IMR-90 (cell line): ENCODE results near the gene ANO9. TPM values are rescaled to one million over a fixed set of nuclear protein-coding genes. Genes with fewer than 3 reads are reported as not detected.

Experiments
- ATAC-seq: fragments of 200-7000 bp; cut with Tn5 transposase; 2 replicates; pipeline ENCODE4 v1.9.1; 2020; ENCODE audit warnings: low read depth, mild to moderate bottlenecking, moderate library complexity
- BruUV-seq: library from RNA; stranded (reverse); fragments of 400-500 nt; replicated peaks from 2 replicates; lab custom pipeline; 2021; lab: Mats Ljungman, UMichigan
- CTCF ChIA-PET: fragments of 300-600 bp; formaldehyde crosslinking; extraction: SDS; loops from one replicate; lab custom pipeline; 2021; ENCODE audit warnings: antibody characterized with exemption; lab: Yijun Ruan, JAX
- POLR2A ChIA-PET: fragments of 300-600 bp; sonication (Branson Sonifier 250); formaldehyde crosslinking; loops from one replicate; lab custom pipeline; 2022; ENCODE audit warnings: antibody characterized with exemption; ENCODE audit not compliant: unreplicated experiment; lab: Charles Lee
- DNase-seq: peaks from one replicate; pipeline ENCODE4 v3.0.0; 2013
- H2AFZ ChIP-seq: replicated peaks from 2 replicates; pipeline ENCODE3; 2013; ENCODE audit warnings: low read length, mild to moderate bottlenecking; ENCODE audit not compliant: poor library complexity
- H2AK5ac ChIP-seq: 2 replicates; pipeline ENCODE4 v1.6.1; 2013; ENCODE audit warnings: low read depth, low read length, inconsistent platforms
- H2AK9ac ChIP-seq: replicated peaks from 2 replicates; pipeline ENCODE3; 2013; ENCODE audit warnings: mild to moderate bottlenecking, low read depth, low read length, moderate library complexity; ENCODE audit not compliant: poor library complexity
- H2BK120ac ChIP-seq: 2 replicates; pipeline ENCODE4 v1.6.1; 2013; ENCODE audit warnings: low read depth, low read length, inconsistent platforms
- H2BK15ac ChIP-seq: 3 replicates; pipeline ENCODE4 v1.6.1; 2013; ENCODE audit warnings: low read depth, low read length, inconsistent platforms
- H2BK20ac ChIP-seq: 2 replicates; pipeline ENCODE4 v1.6.1; 2013; ENCODE audit warnings: low read depth, mild to moderate bottlenecking, inconsistent platforms, low read length, moderate library complexity
- H2BK5ac ChIP-seq: 2 replicates; pipeline ENCODE4 v1.6.1; 2013; ENCODE audit warnings: mild to moderate bottlenecking, low read depth, low read length, inconsistent platforms; ENCODE audit not compliant: poor library complexity, severe bottlenecking
- H3K14ac ChIP-seq: replicated peaks from 2 replicates; pipeline ENCODE4 v1.6.1; 2013; ENCODE audit warnings: low read depth, low read length, inconsistent platforms
- H3K18ac ChIP-seq: 2 replicates; pipeline ENCODE4 v1.6.1; 2013; ENCODE audit warnings: low read depth, low read length, control low read depth
- H3K23ac ChIP-seq: 2 replicates; pipeline ENCODE4 v1.6.1; 2013; ENCODE audit warnings: low read depth, low read length, inconsistent platforms
- H3K27ac ChIP-seq: 2 replicates; pipeline ENCODE4 v1.5.1; 2013; ENCODE audit warnings: mild to moderate bottlenecking, control low read depth, low read length; ENCODE audit not compliant: insufficient read depth
- H3K27me3 ChIP-seq: 2 replicates; pipeline ENCODE4 v1.6.1; 2013; ENCODE audit warnings: low read length; ENCODE audit not compliant: control insufficient read depth, insufficient read depth
- H3K36me3 ChIP-seq: 2 replicates; pipeline ENCODE4 v1.6.1; 2013; ENCODE audit warnings: low read length, mixed read lengths; ENCODE audit not compliant: control insufficient read depth, insufficient read depth
- H3K4ac ChIP-seq: 2 replicates; pipeline ENCODE4 v1.6.1; 2013; ENCODE audit warnings: low read depth, low read length, inconsistent platforms
- H3K4me1 ChIP-seq: 2 replicates; pipeline ENCODE4 v1.6.1; 2013; ENCODE audit warnings: low read length, mixed read lengths; ENCODE audit not compliant: control insufficient read depth, insufficient read depth
- H3K4me2 ChIP-seq: 2 replicates; pipeline ENCODE4 v1.6.1; 2013; ENCODE audit warnings: low read depth, mild to moderate bottlenecking, control low read depth, low read length, moderate library complexity
- H3K4me3 ChIP-seq: 2 replicates; pipeline ENCODE4 v1.5.1; 2013; ENCODE audit warnings: low read depth, mild to moderate bottlenecking, control low read depth, low read length, moderate library complexity; ENCODE audit not compliant: insufficient read depth
- H3K56ac ChIP-seq: 2 replicates; pipeline ENCODE4 v1.6.1; 2013; ENCODE audit warnings: low read length, inconsistent platforms; ENCODE audit not compliant: insufficient read depth; ENCODE audit errors: extremely low read depth
- H3K79me1 ChIP-seq, 2 experiments: 2 replicates each; pipeline ENCODE4 v1.6.1; 2013; ENCODE audit warnings: low read length in 2 of 2, inconsistent platforms in 1 of 2, low read depth in 1 of 2
- H3K9ac ChIP-seq: 2 replicates; pipeline ENCODE4 v1.6.1; 2013; ENCODE audit warnings: low read depth, low read length, control low read depth
- H3K9me1 ChIP-seq: 2 replicates; pipeline ENCODE4 v1.6.1; 2013; ENCODE audit warnings: low read length, inconsistent platforms; ENCODE audit not compliant: insufficient read depth
- H3K9me3 ChIP-seq: 2 replicates; pipeline ENCODE4 v1.6.1; 2013; ENCODE audit warnings: low read length; ENCODE audit not compliant: control insufficient read depth, insufficient read depth
- H4K20me1 ChIP-seq: 2 replicates; pipeline ENCODE4 v1.6.1; 2013; ENCODE audit warnings: low read length, inconsistent platforms; ENCODE audit not compliant: insufficient read depth
- H4K5ac ChIP-seq: 2 replicates; pipeline ENCODE4 v1.6.1; 2013; ENCODE audit warnings: mild to moderate bottlenecking, low read depth, low read length, control low read depth
- H4K8ac ChIP-seq, 2 experiments: 2 replicates each; pipeline ENCODE4 v1.6.1; 2013; ENCODE audit warnings: low read depth in 2 of 2, low read length in 2 of 2, control low read depth in 1 of 2, inconsistent platforms in 1 of 2
- H4K91ac ChIP-seq: 2 replicates; pipeline ENCODE4 v1.6.1; 2013; ENCODE audit warnings: low read depth, low read length, inconsistent platforms; ENCODE audit not compliant: insufficient read depth
- BHLHE40 ChIP-seq: fragments of 150-350 bp; IDR thresholded peaks from 2 replicates; pipeline ENCODE4 v1.6.1; 2016; ENCODE audit warnings: mild to moderate bottlenecking, low read depth, low read length
- FOS ChIP-seq: fragments of 150-350 bp; IDR thresholded peaks from 2 replicates; pipeline ENCODE4 v1.6.1; 2016; ENCODE audit warnings: low read depth, low read length
- MAFK ChIP-seq: IDR thresholded peaks from 2 replicates; pipeline ENCODE4 v1.6.1; 2012; ENCODE audit warnings: low read depth, low read length, improper control_type of control experiment
- MAZ ChIP-seq: IDR thresholded peaks from 2 replicates; pipeline ENCODE4 v1.6.1; 2012; ENCODE audit warnings: low read depth, mild to moderate bottlenecking, low read length, improper control_type of control experiment, moderate library complexity, borderline replicate concordance
- POLR2A ChIP-seq: IDR thresholded peaks from 2 replicates; pipeline ENCODE4 v1.6.1; 2012; ENCODE audit warnings: mild to moderate bottlenecking, low read depth, low read length
- RAD21 ChIP-seq: IDR thresholded peaks from 2 replicates; pipeline ENCODE4 v1.6.1; 2012; ENCODE audit warnings: low read length, improper control_type of control experiment
- SMC3 ChIP-seq: fragments of 150-350 bp; IDR thresholded peaks from 2 replicates; pipeline ENCODE4 v1.6.1; 2016; ENCODE audit warnings: low read depth, mild to moderate bottlenecking, antibody characterized with exemption, low read length, moderate library complexity
- USF2 ChIP-seq: fragments of 150-350 bp; IDR thresholded peaks from 2 replicates; pipeline ENCODE4 v1.6.1; 2017; ENCODE audit warnings: mild to moderate bottlenecking, antibody characterized with exemption, low read length, low read depth
- WGBS, 2 experiments: methylation state at CpG; one replicate each; pipeline versions ENCODE4 v1.1.5 to v1.1.7; 2013; ENCODE audit warnings: missing lambda C conversion rate in 2 of 2; ENCODE audit not compliant: insufficient read length in 1 of 2; ENCODE audit errors: extremely low coverage in 2 of 2; 5-methylcytosine and 5-hydroxymethylcytosine counted together
- dilution Hi-C: fragments of 300-500 bp; cut with HindIII; formaldehyde crosslinking; loops from one replicate; pipeline ENCODE4 v1.14.3; 2018; ENCODE audit warnings: low sequenced_read_pairs; ENCODE audit not compliant: unreplicated experiment
- in situ Hi-C: fragments of 300-500 bp; cut with MboI; formaldehyde crosslinking; loops from 3 replicates; pipeline ENCODE4 v1.14.3; 2019; ENCODE audit warnings: low sequenced_read_pairs, inconsistent platforms, mixed read lengths
- intact Hi-C: fragments of 100-400 bp; cut with micrococcal nuclease; formaldehyde crosslinking; loops from 2 replicates; pipeline ENCODE4 v1.10.0; 2022
- polyA plus RNA-seq, 3 experiments: library from polyadenylated mRNA; depleted of rRNA; stranded (reverse); fragments of >200 nt; gene quantifications; 2 replicates each; pipeline ENCODE4 v1.2.3, GENCODE V29; 2012; ENCODE audit warnings: low replicate concordance in 1 of 3
- total RNA-seq: library from RNA; depleted of rRNA; stranded (reverse); fragments of >200 nt; gene quantifications from 2 replicates; pipeline ENCODE4 v1.2.3, GENCODE V29; 2012

ANO9 gene
- total and polyA plus RNA-seq, 2 of the 4 experiments (the other 2 are of a cell fraction) = not detected

GRCh38 chr11:408154-409007 is 33.4 kb downstream of the ANO9 start (continued):
- no peak for TF ChIP-seq RAD21

DNA sequence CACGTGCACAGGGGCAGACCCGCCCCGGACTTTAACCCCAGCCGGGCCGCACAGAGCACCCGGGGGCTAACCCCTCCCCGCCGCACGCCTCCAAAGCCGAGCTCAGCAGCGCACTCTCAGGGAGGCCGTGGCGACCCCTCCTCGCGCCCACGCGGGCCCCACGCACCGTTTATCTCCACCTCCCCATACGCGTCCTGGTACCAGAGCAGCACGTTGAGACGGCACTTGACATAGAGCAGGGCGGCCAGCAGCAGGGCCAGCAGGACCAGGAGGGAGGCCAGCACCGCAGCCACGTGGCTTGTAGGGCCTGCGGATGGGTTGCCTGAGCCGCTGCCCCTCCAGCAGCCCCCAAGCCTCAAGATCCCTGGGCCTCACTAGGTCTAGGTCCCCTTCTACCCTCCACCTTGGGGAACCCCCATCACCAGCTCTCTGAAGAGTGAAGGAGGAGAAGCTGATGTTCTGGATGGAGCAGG is 34.1 kb downstream of the ANO9 start:
- no peak overlapping the region; the same call in 1 of the 2 replicates for H4K5ac ChIP-seq
- TF ChIP-seq USF2 (no peak), POLR2A (no peak), MAFK (no peak), BHLHE40 (no peak), FOS (no peak), SMC3 (no peak), MAZ (no peak)
- no peak overlapping the region for H3K9ac ChIP-seq
- dilution Hi-C loops (no loop called here), in situ Hi-C loops (no loop called here), intact Hi-C loops (no loop called here)
- H2AFZ ChIP-seq = peak overlapping the region; percentile 86
- H2BK15ac ChIP-seq = no peak overlapping the region
- no peak overlapping the region for H3K27ac ChIP-seq
- H3K56ac ChIP-seq = no peak overlapping the region
- H2BK120ac ChIP-seq = no peak overlapping the region
- H2BK5ac ChIP-seq = no peak overlapping the region
- BruUV-seq = no TSS peak
- H2BK20ac ChIP-seq = no peak overlapping the region
- H3K9me3 ChIP-seq = no peaks in the 10 kb centered on the region
- ATAC-seq = no peak
- POLR2A ChIA-PET = no interaction called here
- H3K79me1 ChIP-seq = no peaks in the 10 kb centered on the region
- H3K4ac ChIP-seq = no peak overlapping the region
- H2AK9ac ChIP-seq = peak overlapping the region; percentile 47
- DNase-seq = no peak
- H2AK5ac ChIP-seq = no peak overlapping the region
- no peaks in the 10 kb centered on the region for H3K36me3 ChIP-seq
- H3K9me1 ChIP-seq = no peaks in the 10 kb centered on the region
- peaks cover 3% of the 10 kb centered on the region; the same call in 1 of the 2 replicates for H3K4me1 ChIP-seq
- 57% methylated on average over 14 of the region's 28 CpGs; no CpG with 5 or more reads in 1 of the 2 experiments for WGBS, 2 experiments
- H3K27me3 ChIP-seq = peaks cover 3% of the 10 kb centered on the region; the same call in 1 of the 2 replicates
- no peak overlapping the region for H3K14ac ChIP-seq
- no peak overlapping the region; the same call in 1 of the 2 replicates for H3K4me2 ChIP-seq
- no peak overlapping the region for H3K18ac ChIP-seq
- H3K23ac ChIP-seq = no peak overlapping the region
- H4K91ac ChIP-seq = no peak overlapping the region
- H4K20me1 ChIP-seq = no peaks in the 10 kb centered on the region
- CTCF ChIA-PET = interaction anchor here (1.8 kb wide), 1 partner anchor 41 kb away, joined by 12 read pairs; the partner anchor contains the start of gene PTDSS2
- H3K4me3 ChIP-seq = no peak overlapping the region
- peak overlapping the region in 1 of 2 experiments; percentile 74; a peak in 1 of 4 replicates for H4K8ac ChIP-seq
